ENCODE measurements around the gene MYOM3. TPM values are rescaled to one million over a fixed set of nuclear protein-coding genes. Genes with fewer than 3 reads are reported as not detected.

MYOM3 gene
- polyA plus RNA-seq, 2 of the 4 experiments (the other 2 are of a cell fraction), result 2.6 to 8.5 TPM

DNA sequence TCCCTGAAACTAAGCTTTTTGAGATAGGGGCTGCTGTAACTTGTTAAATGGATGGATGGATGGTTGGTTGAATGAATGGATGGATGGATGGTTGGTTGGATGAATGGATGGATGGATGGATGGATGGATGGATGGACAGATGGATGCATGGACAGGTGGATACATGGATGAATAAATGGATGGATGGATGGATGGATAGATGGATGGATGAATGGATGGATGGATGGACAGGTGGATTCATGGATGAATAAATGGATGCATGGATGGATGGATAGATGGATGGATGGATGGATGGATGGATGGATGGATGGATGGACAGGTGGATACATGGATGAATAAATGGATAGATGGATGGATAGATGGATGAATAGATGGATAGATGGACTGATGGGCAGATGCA, 26.9 kb downstream of the MYOM3 start:
- ChIA-PET POLR2A (no interaction called here), CTCF (interaction anchor here (0.9 to 1.4 kb wide), 3 partner anchors 8 to 306 kb away, joined by 3 to 5 read pairs (median 4); no protein-coding TSS in a partner anchor)
- Histone ChIP-seq H3K27ac (no peak overlapping the region), H3K4me1 (no peaks in the 10 kb centered on the region), H3K4me2 (no peak overlapping the region), H3K4me3 (no peak overlapping the region), H3K9me3 (no peaks in the 10 kb centered on the region)
- no peak for ATAC-seq
- TF ChIP-seq RAD21 (conservative IDR thresholded peaks at IDR 0.05 in 1 of 2, IDR thresholded peaks at IDR 0.05 in 1 of 2) (no peak), RNF2 (IDR thresholded peaks at IDR 0.05; ENCODE audit: borderline replicate concordance, low read depth) (no peak), CBX8 (IDR thresholded peaks at IDR 0.05) (no peak), HDAC2 (IDR thresholded peaks at IDR 0.05) (no peak), FOSB (CRISPR knock-in tag; IDR thresholded peaks at IDR 0.05) (no peak), ESRRA (IDR thresholded peaks at IDR 0.05; ENCODE audit: borderline replicate concordance, low read length) (no peak)
- TF ChIP-seq, protein P1, sequence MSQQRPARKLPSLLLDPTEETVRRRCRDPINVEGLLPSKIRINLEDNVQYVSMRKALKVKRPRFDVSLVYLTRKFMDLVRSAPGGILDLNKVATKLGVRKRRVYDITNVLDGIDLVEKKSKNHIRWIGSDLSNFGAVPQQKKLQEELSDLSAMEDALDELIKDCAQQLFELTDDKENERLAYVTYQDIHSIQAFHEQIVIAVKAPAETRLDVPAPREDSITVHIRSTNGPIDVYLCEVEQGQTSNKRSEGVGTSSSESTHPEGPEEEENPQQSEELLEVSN (IDR thresholded peaks at IDR 0.05; ENCODE audit: borderline replicate concordance, low read depth), result no peak
- TF ChIP-seq, protein P2, sequence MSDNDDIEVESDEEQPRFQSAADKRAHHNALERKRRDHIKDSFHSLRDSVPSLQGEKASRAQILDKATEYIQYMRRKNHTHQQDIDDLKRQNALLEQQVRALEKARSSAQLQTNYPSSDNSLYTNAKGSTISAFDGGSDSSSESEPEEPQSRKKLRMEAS (IDR thresholded peaks at IDR 0.05), result no peak
- TF ChIP-seq, protein P3, sequence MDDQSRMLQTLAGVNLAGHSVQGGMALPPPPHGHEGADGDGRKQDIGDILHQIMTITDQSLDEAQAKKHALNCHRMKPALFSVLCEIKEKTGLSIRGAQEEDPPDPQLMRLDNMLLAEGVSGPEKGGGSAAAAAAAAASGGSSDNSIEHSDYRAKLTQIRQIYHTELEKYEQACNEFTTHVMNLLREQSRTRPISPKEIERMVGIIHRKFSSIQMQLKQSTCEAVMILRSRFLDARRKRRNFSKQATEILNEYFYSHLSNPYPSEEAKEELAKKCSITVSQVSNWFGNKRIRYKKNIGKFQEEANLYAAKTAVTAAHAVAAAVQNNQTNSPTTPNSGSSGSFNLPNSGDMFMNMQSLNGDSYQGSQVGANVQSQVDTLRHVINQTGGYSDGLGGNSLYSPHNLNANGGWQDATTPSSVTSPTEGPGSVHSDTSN (IDR thresholded peaks at IDR 0.05), result no peak
- no peak for DNase-seq (ENCODE audit: low read depth in 1 of 2, low spot score in 1 of 2)
- no peak for FAIRE-seq

DNA sequence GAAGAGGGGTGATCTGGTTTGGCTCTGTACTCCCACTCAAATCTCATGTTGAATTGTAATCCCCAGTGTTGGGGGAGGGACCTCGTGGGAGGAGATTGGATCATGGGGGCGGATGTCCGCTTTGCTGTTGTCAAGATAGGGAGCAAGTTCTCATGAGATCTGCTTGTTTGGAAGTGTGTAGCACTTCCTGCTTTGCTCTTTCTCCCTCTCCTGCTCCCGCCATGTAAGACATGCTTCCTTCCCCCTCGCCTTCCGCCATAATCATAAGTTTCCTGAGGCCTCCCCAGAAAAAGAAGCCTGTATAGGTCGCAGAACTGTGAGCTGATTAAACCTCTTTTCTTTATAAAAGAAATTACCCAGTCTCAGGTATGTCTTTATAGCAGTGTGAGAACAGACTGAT, 27.9 kb downstream of the MYOM3 start:
- Histone ChIP-seq H3K4me3 (no peak overlapping the region), H3K4me2 (no peak overlapping the region), H3K9me3 (no peaks in the 10 kb centered on the region), H3K4me1 (no peaks in the 10 kb centered on the region), H3K27ac (no peak overlapping the region)
- POLR2A ChIA-PET, result no interaction called here
- FAIRE-seq (no peak), DNase-seq (ENCODE audit: low read depth in 1 of 2, low spot score in 1 of 2) (no peak), ATAC-seq (no peak)
- WGBS (ENCODE audit: missing lambda C conversion rate), result 82% methylated on average over 7 of the region's 7 CpGs
- CTCF ChIA-PET, result interaction anchor here (1.0 to 1.4 kb wide), 4 partner anchors 9 to 307 kb away, joined by 3 to 8 read pairs (median 4); no protein-coding TSS in a partner anchor
- TF ChIP-seq SREBF2 (IDR thresholded peaks at IDR 0.05), result no peak
- TF ChIP-seq HOXB13 (CRISPR knock-in tag; IDR thresholded peaks at IDR 0.05; ENCODE audit: low read depth), result no peak
- no peak for TF ChIP-seq PHF8 (IDR thresholded peaks at IDR 0.05; ENCODE audit: borderline replicate concordance, low read depth)
- TF ChIP-seq, protein P3 (IDR thresholded peaks at IDR 0.05), result no peak
- TF ChIP-seq, protein P4, sequence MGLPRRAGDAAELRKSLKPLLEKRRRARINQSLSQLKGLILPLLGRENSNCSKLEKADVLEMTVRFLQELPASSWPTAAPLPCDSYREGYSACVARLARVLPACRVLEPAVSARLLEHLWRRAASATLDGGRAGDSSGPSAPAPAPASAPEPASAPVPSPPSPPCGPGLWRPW (IDR thresholded peaks at IDR 0.05), result no peak
- TF ChIP-seq, protein P5, sequence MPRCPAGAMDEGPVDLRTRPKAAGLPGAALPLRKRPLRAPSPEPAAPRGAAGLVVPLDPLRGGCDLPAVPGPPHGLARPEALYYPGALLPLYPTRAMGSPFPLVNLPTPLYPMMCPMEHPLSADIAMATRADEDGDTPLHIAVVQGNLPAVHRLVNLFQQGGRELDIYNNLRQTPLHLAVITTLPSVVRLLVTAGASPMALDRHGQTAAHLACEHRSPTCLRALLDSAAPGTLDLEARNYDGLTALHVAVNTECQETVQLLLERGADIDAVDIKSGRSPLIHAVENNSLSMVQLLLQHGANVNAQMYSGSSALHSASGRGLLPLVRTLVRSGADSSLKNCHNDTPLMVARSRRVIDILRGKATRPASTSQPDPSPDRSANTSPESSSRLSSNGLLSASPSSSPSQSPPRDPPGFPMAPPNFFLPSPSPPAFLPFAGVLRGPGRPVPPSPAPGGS (IDR thresholded peaks at IDR 0.05), result no peak
- TF ChIP-seq, protein P2 (IDR thresholded peaks at IDR 0.05), result no peak

DNA sequence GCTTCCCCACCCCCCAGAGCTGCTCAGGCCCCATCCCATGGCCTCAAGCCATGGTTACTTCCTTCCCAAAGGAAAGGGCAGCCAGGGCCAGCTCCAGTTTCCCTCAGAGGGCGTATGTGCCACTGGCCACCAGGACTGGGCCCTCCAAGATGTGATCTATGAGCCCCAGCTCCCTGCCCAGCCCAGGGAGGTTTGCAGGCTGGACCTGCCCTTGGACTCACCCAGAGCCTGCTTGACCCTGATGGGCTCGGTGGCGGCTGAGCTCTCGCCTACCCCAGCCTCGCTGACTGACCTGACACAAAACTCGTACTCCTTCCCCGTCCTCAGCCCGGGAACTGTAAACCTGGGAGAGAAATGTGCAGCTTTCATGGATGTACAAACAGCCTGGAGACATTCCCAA, 29.6 kb downstream of the MYOM3 start:
- 72% methylated on average over 7 of the region's 8 CpGs for WGBS (ENCODE audit: missing lambda C conversion rate)
- ATAC-seq (no peak), DNase-seq (ENCODE audit: low read depth in 1 of 2, low spot score in 1 of 2) (no peak), FAIRE-seq (no peak)
- TF ChIP-seq ZSCAN20 (CRISPR knock-in tag; IDR thresholded peaks at IDR 0.05) (no peak), NR3C1 (IDR thresholded peaks at IDR 0.05) (no peak), HDAC2 (IDR thresholded peaks at IDR 0.05) (no peak)
- Histone ChIP-seq H3K4me1 (no peaks in the 10 kb centered on the region), H3K4me2 (no peak overlapping the region), H3K27ac (no peak overlapping the region), H3K4me3 (no peak overlapping the region), H3K9me3 (no peaks in the 10 kb centered on the region)
- CTCF ChIA-PET, result interaction anchor here (0.8 to 1.3 kb wide), 5 partner anchors 11 to 308 kb away, joined by 3 to 12 read pairs (median 4); no protein-coding TSS in a partner anchor
- POLR2A ChIA-PET, result no interaction called here

Measured in A549 (cell line).